Activated CD8-positive, alpha-beta memory T cell treated with anti-CD3 and anti-CD28 coated beads, Interleukin-2, amount 50 U/mL, for 1 hour (primary cell): ENCODE results near the gene RPTOR.

ENCODE experiments used
- DNase-seq: peaks from one replicate; pipeline ENCODE4 v3.0.0-alpha.2; 2020; ENCODE audit errors: extremely low read depth

Gene RPTOR

DNA sequence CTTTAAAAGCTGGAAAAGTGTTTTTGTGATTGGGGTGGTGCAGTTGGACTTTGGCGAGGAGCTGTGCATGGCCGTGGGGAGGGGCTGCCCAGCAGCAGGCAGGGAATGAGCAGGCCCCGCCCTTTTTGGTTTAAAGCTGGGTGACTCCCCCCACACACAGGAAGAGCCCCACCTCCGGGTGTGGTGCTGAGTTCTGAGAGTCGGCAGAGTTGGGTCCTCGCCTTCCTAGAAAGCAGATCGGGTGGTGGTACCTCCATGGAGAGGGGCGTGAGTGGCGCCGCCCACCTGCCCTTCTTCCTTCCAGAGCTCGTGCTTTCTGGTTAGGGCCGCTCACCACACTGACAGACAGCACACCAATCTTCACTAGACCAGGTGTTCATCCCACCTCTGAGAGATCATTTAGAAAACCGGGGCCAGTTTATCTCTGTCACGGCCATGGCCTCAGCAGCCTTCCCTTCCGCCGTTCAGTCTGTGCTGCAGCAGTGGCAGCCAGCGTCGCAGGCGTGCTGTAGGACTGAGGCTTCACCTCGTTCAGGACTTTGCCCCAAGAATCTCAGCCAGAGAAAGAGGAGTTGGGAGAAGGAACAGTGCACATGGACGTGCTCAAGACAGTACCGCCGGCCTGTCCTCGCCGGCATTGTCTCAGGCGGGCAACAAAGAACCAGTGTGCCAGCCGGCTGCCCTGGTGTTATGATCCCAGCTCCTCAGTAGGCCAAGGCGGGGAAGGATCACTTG is 303.0 kb downstream of the RPTOR start:
- DNase-seq, result no peak

DNA sequence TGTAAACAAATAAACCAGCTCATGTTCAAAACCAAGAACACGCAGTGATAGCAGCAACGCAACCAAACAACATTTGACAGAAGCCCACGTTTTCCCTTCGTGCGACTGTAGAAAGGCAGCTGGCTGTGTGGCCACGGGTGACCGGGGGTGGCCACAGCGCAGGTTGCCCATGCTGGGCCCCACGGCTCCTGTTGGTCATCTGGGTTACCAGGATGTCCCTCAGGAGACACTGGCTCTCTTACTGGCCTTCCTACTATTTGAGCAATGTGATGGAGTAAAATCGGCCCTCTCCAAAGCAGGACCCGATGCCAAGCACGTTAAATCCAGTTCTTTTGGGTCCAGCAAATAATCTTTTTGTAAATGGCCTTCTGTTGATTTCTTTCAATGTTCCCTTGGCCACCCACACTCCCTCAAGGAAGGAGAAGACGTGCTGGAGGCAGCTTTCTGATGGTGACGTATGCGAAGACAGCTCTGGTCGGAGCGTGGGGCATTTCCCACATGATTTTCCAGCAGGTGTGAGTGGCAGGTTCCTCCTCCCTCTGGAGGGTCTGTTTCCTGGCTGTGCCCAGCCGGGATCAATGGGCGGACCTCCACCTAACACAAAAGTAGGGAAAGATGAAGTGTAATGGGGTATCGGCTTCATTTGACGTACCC is 303.9 kb downstream of the RPTOR start:
- no peak for DNase-seq

DNA sequence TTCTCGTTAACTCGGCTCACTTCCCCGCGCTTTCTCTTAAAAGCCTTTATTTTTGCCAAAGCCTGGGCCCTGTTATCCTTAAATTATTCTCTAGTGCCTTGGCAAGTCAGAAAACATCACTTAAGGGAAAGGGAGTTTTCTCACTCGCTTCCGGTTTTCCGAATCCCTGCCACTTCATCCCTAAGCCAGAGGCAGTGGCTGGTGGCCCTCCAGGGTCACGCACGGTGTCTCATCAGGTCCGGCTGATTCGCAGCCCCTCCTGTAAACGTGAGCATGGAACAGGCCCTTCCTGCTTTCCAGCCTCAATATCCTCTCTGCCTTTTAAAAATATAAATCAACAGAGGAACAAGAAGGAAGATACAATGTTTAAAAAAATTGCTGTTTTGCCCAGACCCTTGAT is 304.5 kb downstream of the RPTOR start:
- DNase-seq, result no peak

DNA sequence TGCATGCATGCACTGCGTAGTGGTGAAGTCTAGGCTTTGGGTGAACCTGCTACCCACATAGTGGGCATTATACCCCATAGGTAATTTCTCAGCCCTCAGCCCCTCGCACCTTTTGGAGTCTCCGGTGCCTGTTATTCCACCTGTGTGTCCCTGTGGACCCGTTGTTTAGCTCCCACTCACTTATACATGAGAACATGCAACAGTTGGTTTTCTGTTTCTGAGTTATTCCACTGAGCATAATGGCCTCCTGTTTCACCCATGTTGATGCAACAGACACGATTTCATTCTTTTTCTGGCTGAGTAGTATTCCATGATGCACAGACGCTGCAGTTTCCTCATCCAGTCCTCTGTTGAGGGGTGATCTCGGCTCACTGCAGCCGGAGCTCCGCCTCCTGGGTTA is 305.5 kb downstream of the RPTOR start:
- DNase-seq, result no peak

DNA sequence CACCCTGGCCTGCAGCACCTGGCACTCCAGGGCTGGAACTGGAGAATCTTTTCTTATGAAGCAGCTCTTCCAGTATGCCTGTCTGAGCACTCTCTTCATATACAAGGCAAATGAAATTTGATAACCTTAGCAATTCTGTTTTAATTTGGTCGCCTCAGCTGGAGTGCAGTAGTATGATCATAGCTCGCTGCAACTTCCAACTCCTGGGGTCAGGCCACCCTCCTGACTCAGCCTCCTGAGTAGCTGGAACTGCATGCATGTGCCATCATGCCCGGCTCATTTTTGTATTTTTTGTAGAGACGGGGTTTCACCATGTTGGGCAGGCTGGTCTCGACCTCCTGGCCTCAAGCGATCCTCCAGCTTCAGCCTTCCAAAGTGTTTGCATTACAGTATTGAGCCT is 306.2 kb downstream of the RPTOR start:
- DNase-seq, result no peak

DNA sequence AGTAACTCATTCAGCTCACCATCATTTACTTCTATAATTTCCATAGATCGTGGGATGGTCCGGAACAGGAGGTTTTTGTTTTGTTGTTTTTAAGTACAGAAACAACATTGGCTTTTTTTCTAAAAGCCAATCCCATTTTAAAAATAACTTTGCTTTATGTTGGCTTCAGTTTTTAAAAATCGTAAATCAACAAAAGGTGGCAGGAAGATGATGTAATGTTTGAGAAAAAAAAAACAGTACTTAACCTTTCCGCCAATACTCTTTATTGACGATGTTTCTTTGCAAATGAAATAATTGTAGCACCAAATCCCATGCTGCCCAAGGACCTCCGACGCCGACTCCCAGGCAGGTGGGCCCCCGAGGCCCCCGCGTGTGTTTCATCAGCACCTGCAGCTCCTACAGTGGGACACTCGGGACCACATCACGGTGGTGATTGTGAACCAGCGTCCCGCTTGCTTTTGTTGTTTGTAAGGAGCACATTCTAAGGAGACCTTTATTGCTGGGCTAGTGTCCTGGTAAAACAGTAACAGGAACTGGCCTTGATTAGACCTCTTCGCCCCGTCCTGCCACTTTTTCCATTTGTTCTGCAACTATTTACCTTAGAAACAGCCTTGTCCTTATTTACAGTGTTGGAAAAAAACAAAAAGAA is 306.8 kb downstream of the RPTOR start:
- DNase-seq, result no peak

DNA sequence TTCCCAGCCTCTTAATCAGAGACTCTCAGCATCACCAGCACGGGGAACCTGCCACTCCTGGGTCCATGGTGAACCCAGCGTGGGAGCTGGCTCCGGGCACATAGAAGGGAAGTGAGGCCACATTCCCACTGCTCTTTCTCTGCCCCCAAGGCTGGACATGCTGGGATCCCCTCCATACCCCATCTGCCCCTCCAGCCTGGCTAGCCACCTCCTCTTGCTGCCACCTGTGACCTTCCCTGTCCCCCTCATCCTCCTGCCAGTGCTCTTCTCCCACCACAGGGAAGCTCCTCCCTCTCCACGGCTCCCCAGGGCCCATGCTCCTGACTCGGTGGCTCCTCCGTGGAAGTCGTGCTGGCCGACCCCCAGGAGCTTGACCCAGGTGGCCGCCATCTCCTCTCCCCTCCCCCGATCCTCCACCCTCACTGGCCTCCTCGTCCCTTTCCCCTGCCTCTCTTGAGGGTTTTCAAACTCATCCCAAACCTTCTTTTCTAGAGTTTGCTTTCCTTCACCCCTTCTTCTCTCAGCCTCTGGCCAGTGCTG is 307.9 kb downstream of the RPTOR start:
- DNase-seq, result no peak

DNA sequence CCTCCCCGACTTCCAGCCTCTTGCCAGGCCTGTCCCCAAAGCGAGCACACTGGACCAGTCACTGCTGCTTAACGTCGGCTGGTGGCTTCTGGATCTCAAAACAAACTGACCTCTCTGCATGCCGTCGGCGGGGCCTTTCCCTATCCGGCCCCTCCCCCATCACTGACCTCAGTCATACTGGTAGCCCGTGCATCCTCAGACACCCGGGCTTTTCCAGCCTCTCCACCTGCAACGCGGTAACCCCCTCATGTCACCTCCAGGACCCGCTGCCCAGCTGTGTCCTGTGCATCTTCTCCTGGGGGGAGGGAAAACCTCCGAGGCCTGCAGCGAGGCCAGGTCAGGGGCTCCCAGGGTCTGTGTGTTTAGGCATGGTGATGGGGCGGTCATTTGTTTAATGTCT is 308.4 kb downstream of the RPTOR start:
- DNase-seq, result no peak

DNA sequence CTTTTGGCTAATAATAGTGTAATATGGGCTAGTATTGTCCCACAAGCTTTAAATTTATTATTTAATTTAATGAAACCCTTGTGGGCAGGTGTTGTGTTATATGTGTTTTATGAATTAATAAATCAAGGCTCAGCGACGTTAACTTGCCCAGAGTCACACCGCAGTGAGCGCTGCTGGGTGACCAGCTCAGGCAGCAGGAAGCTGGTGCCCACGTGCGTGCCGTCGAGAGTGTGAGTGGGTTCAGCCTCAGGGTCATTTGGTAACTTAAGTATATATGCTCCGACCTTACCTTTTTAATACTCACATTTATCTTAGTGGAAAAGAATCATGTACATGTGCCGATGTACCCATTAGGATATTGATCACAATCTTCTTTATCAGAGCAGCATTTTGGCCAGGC is 309.6 kb downstream of the RPTOR start:
- no peak for DNase-seq

DNA sequence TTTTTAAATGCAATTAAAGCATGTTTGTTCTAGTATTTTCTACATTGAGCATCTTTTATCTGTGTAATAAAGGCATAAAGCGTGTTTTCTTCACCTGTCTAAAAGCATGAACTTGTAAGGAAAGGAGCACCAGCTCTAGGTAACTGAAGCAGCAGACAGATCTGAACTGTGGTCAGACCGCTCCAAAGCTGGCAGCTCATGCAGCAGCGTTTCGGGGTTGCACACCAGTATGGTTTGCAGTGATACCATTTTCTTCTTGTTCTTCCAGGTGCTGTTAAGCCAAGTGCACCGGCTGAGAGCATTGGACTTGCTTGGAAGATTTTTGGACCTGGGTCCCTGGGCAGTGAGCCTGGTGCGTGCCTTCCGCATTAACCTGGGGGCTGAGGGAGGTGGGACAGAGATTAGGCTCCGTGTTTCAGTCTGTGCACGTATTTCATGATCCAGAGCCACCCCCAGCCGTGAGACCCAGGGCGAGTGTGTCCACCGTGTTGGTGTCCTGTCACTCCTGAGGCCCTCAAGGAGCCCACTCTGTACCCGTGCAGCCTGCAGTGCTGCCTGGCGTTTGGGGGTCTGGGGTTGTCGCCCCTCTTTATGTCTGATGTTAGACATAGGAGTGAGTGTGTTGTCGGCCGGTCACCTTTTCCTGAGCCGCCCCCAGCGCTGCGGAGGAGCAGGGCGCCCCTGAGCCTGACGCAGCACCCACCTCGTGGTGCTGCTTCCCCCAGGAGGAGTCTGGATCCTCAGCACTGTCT is 310.7 kb downstream of the RPTOR start:
- no peak for DNase-seq

DNA sequence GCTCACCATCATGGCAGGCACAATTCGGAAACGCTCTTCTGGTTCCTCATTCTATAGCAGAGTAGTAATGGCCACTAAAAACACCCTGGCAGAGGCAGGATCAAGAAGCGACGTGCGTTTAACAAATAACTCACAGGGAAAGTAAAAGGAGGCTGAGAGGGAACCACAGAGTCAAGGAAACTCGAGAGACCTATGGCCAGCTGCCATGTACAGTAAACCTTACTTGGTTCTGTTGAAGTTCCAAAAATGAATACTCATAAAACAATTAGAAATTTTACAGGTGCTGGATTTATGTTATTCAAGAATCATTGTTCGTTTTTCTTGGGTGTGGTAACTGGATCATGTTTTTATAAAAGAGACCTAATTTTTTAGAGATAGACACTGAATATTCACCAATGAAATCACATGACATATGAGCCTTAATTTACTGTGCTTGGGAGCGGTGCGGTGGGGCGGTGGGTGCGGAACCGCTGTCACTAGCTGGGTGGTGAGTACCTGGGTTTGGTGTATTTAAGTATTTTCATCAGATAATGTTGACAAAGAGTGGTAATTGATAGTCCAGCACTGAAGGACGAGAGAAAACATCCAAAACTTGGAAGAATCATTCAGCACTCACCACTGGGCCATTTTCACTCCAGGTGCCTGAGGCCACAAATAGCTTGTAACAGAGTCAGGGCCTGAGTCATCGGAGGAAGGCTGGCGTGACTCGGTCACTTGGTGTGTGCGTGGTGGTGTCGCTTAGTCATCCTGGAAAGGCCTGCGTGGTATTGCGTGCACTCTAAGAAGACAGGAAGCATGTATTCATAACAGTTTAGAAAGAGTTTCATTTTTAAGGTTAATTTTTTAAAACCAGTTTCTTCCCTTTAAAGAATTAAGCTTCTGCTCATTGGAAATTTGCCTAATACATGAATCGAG is 311.6 kb downstream of the RPTOR start:
- DNase-seq, result no peak

DNA sequence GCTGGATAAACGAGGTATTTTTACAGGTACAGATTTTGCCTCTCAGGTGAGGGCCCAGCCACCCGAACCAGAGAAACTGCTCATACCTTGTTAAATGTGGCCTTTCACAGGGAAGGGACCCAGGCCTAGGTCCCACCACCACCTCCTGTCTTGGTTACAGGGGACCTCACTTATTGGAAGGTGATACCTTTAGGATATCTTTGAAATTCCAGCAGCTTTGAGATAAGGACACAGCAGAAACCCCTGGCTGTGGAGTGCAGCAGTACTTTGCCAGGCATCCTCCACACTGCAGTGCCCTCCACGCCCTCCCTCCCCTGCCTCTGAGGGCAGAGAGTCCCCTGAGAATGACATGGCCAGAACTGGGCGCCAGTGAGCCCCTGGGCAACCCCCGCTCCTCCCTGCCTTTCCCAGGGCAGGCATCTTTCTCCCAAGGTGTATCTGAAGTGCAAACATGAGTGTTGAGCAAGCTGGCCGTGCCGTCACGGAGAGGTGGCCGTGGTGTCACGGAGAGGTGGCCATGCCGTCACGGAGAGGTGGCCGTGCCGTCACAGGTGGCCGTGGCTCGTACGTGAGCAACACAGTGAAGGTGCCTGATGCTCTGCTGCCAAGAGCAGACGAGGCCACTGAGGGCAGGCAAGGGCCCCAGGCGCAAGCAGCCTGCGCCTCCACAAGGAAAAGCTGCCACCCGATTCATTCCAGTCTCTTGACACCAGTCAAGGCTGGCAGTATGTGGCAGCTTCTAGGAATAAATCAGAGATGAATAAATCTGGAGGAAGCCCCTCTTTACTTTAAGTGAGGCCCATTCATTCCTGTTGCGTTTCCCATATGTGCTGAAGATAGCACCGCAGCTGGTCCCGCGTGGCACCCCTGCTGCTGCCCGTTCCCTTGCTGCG is 312.5 kb downstream of the RPTOR start:
- DNase-seq, result no peak

DNA sequence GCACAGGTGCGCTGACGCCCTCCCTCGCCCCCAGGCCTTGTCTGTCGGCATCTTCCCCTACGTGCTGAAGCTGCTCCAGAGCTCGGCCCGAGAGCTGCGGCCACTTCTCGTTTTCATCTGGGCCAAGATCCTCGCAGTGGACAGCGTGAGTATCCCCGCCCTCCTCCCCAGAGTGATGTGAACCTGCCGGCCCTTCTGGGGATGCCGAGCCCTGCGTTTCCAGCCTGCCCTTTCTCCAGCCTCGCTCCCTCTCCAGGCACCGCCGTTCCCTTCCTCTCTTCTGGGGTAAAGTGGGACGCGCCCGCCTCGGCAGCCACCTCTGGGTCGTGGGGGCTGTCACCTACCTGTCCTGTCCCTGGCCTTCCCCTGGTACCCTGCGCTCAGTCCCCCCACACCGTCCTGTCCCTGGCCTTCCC is 313.1 kb downstream of the RPTOR start:
- no peak for DNase-seq

DNA sequence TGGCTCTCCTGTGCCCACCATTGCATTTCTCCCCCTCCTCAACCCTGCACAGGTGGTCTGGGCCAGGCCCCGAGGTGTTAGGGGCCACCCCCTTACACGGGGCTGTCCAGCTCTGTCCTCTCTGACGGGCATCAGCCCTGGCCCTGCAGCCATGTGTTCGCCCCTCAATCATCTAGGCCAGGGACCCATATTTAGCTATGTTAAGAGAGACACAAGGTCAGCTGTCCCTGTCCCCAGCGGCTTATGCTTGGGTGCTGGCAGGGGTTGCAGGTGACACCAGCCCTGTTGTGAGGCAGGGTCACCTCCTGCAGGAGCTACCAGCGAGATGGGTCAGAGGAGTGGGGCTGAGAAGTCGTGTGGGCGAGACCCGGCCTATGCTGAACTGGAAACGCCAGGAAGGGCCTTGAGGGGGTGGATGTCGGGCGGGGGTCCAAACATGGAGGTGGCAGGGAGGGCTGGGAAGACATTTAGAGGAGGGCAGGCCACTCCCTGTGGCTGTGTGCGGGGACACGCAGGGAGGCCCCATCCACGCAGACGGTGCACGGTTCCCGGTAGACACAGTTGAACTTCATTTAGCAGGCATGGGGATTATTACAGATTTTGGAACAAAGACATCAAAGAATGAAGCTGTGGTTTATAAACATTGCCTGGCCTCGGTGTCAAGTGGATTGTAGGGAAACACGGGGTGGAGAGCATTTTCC is 313.8 kb downstream of the RPTOR start:
- no peak for DNase-seq

DNA sequence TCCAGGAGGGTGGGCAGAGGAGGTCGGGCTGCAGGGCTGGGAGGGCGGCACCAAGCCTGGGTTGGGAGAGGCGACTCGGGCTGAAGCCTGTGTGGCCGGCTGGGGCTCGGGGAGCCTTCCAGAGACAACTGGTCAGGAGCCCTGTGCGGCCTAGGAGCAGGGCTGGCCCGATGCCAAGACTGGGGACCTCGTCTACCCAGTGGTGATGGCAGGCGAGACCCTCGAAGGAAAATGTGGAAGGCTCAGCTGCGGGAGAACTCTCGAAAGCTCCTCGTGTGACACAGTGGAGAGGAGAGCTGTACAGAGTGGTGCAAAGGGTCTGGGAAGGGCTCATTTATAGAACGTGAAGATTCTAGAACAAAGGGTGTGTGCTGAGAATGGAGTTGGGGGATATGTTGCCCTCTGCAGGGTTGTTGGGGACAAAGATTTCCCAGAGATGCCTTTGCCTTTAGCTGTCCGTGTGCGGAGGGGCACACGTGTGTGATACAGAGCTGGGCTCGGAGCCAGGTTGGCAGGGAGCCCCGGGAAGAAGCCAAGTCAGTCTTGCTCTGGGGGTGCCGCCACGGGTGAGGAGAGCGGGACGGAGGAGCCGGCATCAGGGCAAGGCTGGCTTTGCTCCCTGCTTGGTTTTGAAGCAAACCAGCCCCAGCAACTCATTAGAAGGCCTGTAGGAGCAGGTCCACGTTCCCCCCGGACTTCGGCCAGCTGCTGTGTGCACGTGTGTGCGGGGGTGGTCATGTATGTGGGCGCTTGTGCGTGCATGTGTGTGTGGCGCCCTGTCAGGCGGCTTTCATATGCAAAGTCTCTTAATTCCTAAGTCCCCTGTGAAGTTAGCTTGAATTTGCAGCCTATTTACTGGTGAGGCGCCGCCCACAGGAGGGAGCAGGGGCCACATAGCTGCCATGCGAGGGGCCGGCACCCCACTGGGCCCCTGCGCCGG is 314.6 kb downstream of the RPTOR start:
- no peak for DNase-seq

DNA sequence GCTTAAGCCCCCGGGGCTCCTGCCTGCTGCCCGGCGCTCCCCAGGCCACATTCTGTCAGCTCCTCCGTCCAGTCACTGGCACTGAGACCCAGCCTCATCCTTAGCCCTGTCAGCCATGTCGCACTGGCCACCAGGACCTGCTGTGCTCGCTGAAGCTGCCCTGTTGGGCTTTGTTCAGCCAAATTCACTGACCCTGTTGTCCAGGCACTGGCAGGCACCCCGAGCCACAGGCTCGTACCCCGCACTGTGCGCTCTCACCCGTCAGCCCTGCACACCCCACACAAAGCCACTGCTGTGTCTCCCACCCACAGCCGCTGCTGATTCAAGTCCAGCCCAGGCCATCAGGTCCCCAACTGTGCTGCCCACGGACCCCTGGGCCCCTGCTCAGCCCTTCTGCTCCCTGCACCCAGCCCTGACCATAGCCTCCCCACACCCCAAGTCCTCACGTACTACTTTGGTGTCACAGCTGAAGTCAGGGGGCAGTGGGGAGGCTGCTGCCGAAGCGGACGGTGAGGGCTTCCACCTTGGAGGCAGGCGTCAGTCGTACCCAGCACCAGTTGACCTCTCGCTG is 315.5 kb downstream of the RPTOR start:
- no peak for DNase-seq

DNA sequence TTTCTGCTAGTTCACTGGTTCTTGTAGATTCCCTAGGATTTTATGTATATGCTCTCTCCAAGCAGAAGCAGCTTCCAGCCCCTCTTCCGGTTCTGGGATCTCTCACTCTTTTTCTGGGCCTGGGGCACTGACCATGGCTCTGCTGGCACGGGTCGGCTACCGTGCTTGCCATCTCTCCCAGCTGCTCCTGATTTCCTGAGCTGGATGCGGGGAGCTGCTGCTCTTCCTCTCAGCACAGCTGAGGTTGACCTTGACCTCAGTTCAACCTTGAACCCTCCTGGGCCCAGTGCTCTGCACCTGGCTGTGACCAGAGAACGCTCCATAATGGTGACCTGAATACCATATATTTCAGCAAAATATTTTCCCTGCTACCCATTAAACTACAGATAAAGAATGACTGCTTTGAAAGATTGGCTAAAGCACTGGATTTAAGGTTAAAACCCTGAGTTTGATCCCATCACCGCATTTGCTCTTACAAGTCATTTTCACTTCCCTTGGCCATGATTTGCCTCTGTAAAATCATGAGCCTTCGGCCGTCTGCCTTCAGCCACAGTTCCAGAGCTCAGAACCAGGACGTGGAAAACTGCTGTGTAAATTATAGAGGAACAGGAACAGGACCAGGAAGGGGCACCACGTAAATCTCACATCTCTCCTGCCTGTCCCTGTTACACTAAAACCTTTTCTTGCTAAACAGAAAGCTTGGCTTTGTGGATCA is 316.2 kb downstream of the RPTOR start:
- DNase-seq, result no peak
